GM21717 (cell line): ENCODE results near the gene NAXD.

Experiments used
- ATAC-seq: cut with Tn5 transposase; IDR thresholded peaks from one replicate; pipeline ENCODE4 v1.9.1; 2021; ENCODE audit warnings: mild to moderate bottlenecking, moderate library complexity; ENCODE audit not compliant: unreplicated experiment

The NAXD gene

GRCh38 chr13:110689041-110689440, 73.7 kb downstream of the NAXD start:
- no peak for ATAC-seq
